SK-N-SH (cell line): ENCODE results near the gene NOC2L.

Source experiments
- CTCF ChIP-seq: fragments of 200-600 bp; sonication (generic); IDR thresholded peaks from 2 replicates; pipeline ENCODE4 v1.6.1; 2017; ENCODE audit warnings: antibody characterized with exemption, mild to moderate bottlenecking, moderate library complexity
- EP300 ChIP-seq, 2 experiments: IDR thresholded peaks; 2 replicates each; pipeline versions ENCODE4 v1.4.0 to v1.6.1; 2012; ENCODE audit warnings: borderline replicate concordance in 1 of 2, low read depth in 1 of 2, low read length in 1 of 2
- EZH2phosphoT487 ChIP-seq: fragments of 200-600 bp; sonication (generic); IDR thresholded peaks from 2 replicates; pipeline ENCODE4 v1.6.1; 2017; ENCODE audit warnings: low read depth, mixed run types, mild to moderate bottlenecking, antibody characterized with exemption, moderate library complexity, borderline replicate concordance
- TF ChIP-seq, protein P1 (sequence below): IDR thresholded peaks from 2 replicates; pipeline ENCODE4 v1.6.1; 2012; ENCODE audit warnings: mild to moderate bottlenecking, low read depth, low read length, moderate library complexity

DNA sequence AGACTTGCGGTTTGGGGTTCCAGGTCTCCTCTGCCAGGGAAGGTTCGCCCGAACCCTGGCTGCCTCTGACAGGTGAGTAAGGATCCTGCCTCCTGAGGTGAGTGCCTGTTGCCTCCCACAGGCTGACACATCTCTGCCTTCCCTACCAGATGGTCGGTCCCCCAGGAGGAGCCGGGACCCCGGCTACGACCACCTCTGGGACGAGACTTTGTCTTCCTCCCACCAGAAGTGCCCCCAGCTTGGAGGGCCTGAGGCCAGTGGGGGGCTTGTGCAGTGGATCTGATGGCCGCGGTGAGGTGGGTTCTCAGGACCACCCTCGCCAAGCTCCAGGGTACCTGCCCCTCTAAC lies 15.2 kb upstream of the NOC2L start:
- TF ChIP-seq CTCF, result no peak
- TF ChIP-seq EP300 (IDR thresholded peaks at IDR 0.05; ENCODE audit: borderline replicate concordance in 1 of 2, low read depth in 1 of 2, low read length in 1 of 2), result no peak
- TF ChIP-seq EZH2phosphoT487, result no peak
- TF ChIP-seq, protein P1, sequence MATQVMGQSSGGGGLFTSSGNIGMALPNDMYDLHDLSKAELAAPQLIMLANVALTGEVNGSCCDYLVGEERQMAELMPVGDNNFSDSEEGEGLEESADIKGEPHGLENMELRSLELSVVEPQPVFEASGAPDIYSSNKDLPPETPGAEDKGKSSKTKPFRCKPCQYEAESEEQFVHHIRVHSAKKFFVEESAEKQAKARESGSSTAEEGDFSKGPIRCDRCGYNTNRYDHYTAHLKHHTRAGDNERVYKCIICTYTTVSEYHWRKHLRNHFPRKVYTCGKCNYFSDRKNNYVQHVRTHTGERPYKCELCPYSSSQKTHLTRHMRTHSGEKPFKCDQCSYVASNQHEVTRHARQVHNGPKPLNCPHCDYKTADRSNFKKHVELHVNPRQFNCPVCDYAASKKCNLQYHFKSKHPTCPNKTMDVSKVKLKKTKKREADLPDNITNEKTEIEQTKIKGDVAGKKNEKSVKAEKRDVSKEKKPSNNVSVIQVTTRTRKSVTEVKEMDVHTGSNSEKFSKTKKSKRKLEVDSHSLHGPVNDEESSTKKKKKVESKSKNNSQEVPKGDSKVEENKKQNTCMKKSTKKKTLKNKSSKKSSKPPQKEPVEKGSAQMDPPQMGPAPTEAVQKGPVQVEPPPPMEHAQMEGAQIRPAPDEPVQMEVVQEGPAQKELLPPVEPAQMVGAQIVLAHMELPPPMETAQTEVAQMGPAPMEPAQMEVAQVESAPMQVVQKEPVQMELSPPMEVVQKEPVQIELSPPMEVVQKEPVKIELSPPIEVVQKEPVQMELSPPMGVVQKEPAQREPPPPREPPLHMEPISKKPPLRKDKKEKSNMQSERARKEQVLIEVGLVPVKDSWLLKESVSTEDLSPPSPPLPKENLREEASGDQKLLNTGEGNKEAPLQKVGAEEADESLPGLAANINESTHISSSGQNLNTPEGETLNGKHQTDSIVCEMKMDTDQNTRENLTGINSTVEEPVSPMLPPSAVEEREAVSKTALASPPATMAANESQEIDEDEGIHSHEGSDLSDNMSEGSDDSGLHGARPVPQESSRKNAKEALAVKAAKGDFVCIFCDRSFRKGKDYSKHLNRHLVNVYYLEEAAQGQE, result no peak
